CD4-positive, alpha-beta T cell treated with Interferon gamma for 1 hour (primary cell): ENCODE results near the gene CAPNS1.
"Not testable (repeated sequence)": the region's sequence is repeated elsewhere in the genome, so short reads cannot be mapped to it uniquely, and the experiment has no call there.

Experiments used
- DNase-seq: peaks from one replicate; pipeline ENCODE4 v3.0.0-alpha.2; 2020

Gene CAPNS1

DNA sequence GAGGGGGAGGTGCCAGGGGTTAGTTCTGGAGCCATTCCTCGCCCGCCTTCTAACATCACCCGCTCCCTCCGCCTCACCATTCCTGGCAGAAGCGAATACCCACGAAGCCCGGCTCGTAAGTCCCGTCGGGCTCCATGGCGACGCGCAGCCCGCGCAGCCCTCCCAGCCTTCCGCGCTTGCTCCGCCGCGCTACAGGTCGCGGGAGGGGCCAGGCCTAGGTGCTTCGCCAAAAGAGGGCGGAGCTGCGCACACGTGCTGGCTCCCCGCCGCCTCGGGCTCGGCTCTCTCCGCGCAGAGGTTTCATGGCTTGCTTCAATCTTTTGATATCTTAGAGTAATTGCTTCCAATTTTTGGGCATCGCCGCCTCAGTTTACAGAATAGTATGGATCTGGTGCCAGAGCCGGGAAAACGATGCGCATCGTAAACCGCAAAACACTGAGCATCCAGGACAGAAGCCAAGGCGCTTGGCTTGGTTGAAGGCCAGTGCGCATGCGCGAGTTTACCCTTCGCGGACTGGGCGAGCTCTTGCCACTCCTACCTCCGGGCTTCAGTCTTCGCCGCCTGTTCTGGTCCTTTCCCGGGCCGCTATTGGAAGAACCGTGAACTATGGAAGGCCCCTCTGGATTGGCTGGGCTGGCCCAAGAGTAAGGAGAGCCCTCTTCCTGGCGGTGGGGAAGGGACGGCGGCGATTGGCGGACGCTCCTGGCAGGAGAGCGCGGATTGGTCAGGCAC is 25.0 kb upstream of the CAPNS1 start, which contains the start of gene POLR2I:
POLR2I (minus strand) TSS at position 155 of the 732 bp plus-strand sequence; CDS start at position 136, 19 bp downstream.
- peak; percentile 100 for DNase-seq

GRCh38 chr19:36115453-36116343 is 24.2 kb upstream of the CAPNS1 start, which contains the start of gene TBCB:
TBCB (plus strand) TSS chr19:36115468; CDS start chr19:36115561, 93 bp downstream.
- no peak for DNase-seq

- DNase-seq, result no peak
These were observed 23.6 kb upstream of the CAPNS1 start for GRCh38 chr19:36116344-36116637.

DNA sequence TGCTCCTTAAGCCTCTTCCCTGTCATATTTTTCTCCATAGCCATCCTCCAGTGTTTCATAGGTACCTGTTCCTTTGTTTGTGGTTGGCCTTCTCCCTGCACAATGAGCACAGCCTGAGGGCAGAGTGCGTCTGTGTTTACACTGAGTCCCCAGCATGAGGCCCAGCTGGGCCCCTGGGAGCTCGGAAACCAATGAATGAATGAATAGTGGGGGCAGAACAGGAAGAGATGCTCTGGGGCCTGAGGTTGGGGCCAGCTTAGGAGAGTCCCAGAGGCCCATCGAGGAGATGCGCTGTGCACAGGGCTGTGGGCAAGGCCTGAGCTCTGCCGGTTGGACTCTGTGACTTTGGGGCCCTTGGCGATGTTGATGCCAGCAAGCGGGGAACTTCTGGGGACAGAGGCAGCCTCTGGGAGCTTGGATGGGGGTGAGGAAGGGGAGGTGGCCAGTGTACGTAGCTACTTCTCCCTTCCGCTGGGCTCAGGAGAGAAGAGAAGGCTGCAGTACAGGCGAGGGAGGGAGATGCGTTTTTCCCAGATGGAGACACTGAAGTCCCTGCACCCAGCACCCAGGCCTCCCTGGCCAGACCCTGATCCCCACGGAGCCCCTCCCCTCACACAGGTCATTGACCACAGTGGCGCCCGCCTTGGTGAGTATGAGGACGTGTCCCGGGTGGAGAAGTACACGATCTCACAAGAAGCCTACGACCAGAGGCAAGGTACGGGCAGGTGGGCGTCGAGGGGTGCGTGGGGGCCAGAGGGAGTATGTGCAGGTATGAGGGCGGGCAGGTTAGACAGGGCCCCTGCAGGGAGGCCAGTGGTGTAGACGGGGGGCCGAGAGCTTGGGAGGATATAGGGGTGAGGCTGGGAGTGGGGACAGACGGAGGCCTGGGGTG is 19.5 kb upstream of the CAPNS1 start:
- no peak for DNase-seq

GRCh38 chr19:36120984-36121358 is 18.9 kb upstream of the CAPNS1 start:
- DNase-seq, result no peak

GRCh38 chr19:36121486-36122124 is 18.3 kb upstream of the CAPNS1 start:
- no peak for DNase-seq

GRCh38 chr19:36125557-36125956 is 14.3 kb upstream of the CAPNS1 start:
- DNase-seq, result no peak

GRCh38 chr19:36128392-36128736 is 11.5 kb upstream of the CAPNS1 start:
- DNase-seq, result peak; percentile 13

GRCh38 chr19:36131221-36131620 is 8.6 kb upstream of the CAPNS1 start:
- peak; percentile 65 for DNase-seq

- not testable (repeated sequence) for DNase-seq
These were observed 5.0 kb upstream of the CAPNS1 start for GRCh38 chr19:36134867-36135266.

DNA sequence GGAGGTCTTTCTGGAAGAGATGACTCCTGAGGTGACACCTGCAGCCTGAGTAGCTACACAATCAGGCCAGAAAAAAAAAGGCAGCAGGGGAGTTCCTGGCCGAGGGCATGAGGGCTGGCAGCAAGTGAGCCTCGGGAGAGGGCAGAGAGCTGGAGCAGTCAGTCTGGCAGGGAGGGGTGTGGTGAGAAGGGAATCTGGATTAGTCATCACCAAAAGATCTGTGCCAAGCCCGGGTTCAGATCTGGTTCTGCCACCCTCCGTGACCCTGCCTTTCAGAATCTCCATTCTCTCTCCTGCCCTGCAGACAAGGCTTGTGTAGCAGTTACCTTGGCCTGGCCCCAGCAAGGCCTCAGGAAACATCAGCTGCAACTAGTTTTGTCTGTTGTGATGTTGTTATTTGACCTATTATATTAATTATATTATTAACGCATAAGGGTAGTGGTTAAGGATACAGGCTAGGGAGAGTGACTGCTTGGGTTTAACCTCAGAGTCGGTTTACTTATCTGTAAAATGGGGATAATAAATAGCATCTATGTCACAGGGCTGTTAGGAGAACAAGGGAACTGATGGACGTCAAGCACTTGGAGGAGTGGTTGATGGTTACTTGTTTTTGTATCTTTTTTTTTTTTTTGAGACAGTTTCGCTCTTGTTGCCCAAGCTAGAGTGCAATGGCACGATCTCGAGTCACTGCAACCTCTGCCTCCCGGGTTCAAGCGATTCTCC is 2.7 kb upstream of the CAPNS1 start:
- no peak for DNase-seq

GRCh38 chr19:36139120-36139472 is 770 bp upstream of the CAPNS1 start:
- no peak for DNase-seq

- peak; percentile 69 for DNase-seq
These were observed 605 bp downstream of the CAPNS1 start for GRCh38 chr19:36140304-36141038.

GRCh38 chr19:36141039-36141927 is 1.4 kb downstream of the CAPNS1 start:
- DNase-seq, result peak; percentile 87

DNA sequence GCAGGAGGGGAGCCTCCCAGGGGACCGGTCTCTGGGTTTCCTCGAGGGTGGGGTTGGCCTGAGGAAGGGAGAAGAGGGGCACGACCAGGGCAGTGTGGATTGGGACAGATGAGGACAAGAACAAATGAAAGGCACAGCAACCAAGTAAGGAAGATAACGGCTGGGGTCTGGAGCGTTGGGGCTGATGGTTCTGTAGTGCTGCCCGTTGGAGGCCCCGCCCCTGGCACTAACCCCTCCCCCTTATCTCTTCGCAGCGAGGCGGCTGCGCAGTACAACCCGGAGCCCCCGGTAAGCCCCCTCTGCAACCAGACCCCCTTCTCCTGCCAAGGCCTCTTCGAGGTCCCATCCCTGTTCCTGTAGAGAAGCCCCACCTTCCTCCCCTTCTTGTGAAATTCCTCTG is 2.2 kb downstream of the CAPNS1 start:
- DNase-seq, result no peak

DNA sequence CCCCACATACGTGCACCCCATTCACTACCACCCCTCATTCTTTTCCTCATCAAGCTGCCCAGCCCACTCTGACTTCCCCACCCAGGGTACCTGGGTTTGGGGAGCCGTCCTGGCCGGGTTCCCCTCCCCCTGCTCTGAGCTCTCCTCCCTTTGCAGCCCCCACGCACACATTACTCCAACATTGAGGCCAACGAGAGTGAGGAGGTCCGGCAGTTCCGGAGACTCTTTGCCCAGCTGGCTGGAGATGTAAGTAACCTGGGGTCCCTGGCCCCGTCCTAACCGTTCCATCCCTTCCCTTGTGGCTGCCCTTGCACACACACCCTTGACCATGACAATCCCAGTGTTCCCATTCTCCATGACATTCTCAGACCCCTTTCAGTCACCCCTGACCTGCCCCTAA is 2.6 kb downstream of the CAPNS1 start:
- DNase-seq, result no peak

DNA sequence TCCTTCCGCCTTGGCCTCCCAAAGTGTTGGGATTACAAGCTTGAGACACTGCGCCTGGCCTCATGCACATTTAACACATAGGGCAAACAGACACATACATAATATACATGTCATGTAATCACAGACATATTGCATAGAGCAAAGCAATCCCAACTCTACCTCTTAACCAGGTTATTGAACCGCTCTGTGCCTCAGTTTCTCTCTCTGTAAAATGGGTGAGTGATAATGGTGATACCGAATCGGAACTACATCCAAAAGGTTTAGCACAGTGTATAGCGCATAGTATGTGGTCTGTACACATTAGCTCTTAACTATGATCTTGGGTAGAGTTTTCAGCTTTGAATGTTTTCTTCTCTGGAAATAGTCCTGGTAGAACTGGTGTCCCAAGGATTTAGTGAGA is 4.8 kb downstream of the CAPNS1 start:
- DNase-seq, result no peak

- DNase-seq, result no peak
These were observed 10.0 kb downstream of the CAPNS1 start for GRCh38 chr19:36149673-36150406.

DNA sequence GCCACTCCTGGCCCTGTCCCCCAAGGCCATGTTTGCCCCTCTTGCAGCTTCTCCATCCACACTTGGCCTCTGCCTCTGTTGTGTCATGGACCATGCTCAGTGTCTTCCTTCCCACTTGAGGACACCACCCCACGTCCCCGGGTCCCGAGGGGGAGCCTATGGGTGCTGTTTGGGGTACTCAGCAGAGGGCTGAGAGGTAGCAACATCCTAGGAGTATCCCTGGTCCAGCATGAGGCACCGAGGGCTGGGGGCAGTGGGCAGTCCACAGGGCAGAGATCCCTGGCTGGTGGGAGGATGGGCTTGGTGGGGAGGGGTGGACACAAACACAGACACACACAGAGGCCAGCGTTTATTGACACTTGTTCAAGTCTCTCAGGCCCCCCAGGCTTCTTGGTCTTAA is 10.7 kb downstream of the CAPNS1 start:
- no peak for DNase-seq
